Left hindlimb (tissue), 1 donor: Measurements from ENCODE around the gene GPR32.
"Not testable (repeated sequence)": the region's sequence is repeated elsewhere in the genome, so short reads cannot be mapped to it uniquely, and the experiment has no call there.

Source experiments
- DNase-seq: peaks from one replicate; pipeline ENCODE4 v3.0.0-alpha.2; 2018

GPR32 gene

GRCh38 chr19:50750010-50750409 lies 20.3 kb upstream of the GPR32 start:
- no peak for DNase-seq

DNA sequence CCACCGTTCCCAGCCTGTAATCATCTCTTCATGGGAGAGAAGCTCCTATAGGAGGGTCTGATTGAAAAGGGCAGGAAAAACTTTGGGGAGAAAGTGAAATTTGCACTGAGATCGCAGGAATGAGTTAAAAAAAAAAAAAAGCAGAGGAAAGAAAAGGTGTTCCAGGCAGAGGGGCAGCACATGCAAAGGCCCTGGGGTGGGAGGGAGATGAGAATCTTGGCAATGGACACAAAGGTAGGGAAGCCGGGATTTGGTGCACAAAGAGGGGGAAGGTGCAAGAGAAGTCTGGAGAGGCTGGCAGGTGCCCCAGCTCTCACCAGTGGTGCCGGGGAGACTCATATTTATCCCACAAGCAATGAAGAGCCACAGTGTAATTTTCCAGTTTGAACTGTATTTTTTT lies 16.4 kb upstream of the GPR32 start:
- DNase-seq = no peak

- DNase-seq = not testable (repeated sequence)
Observed at GRCh38 chr19:50756244-50756643, 14.0 kb upstream of the GPR32 start.

GRCh38 chr19:50757624-50758023 lies 12.6 kb upstream of the GPR32 start:
- not testable (repeated sequence) for DNase-seq

DNA sequence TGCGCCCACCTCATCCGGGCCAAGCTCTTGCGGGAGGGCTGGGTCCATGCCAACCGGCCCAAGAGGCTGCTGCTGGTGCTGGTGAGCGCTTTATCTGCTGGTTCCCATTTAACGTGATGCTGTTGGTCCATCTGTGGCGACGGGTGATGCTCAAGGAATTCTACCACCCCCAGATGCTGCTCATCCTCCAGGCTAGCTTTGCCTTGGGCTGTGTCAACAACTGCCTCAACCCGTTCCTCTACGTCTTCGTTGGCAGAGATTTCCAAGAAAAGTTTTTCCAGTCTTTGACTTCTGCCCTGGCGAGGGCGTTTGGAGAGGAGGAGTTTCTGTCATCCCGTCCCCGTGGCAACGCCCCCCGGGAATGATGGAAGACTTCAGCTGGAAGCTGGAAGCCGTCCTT lies 11.2 kb upstream of the GPR32 start:
- not testable (repeated sequence) for DNase-seq

DNA sequence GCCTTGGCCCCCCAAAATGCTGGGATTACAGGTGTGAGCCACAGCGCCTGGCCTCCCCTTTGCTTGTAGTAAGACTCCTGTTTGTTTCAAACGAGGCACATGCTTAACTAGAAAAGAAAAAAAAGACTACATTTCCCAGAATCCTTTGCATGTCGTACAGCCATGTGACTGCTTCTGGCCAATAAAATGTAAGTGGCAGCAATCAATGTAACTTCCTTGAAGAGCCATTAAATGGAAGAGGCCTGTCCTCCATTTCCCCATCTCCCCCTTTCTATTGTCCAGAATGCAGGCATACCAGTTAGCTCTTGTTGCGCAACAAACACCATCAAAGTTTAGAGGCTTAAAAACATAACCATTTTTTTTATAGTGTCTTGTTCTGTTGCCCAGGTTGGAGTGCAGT lies 10.4 kb upstream of the GPR32 start:
- no peak for DNase-seq

GRCh38 chr19:50761501-50761900 lies 8.8 kb upstream of the GPR32 start:
- not testable (repeated sequence) for DNase-seq

DNA sequence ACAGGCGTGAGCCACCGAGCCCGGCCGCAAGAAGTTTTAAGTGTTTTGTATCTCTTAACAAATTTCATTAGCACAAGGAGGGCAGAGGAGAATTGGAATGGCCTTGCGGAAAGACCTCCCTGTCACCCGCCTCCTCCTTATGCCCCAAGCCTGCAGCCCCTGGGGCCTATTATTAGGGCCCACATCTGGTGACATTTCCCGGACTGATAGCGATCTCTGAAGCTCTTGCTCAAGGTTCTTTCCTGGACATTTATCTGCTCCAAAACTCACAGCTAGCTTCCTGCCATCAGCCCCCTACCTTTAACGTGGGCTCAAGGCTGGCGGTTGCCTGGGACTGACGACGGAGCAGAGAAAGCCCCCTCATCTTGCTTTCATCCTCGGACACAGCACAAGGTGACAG lies 6.7 kb upstream of the GPR32 start:
- DNase-seq = not testable (repeated sequence)

DNA sequence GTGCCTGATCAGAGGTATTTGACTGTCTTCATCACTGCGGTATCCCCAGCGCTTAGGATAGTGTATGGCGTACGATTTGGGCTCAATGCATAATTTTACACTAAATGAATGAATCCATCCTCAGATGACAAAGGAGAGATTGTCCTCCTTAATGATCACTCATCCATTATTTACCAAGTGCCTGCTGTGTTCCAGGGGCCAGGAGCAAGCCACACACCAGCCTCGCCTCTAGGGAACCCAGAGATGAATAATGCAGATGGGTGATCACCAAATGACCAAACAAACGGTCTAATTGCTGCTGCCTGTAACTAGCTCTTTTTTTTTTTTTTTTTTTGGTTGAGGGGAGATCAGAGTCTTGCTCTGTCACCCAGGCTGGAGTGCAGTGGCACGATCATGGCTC lies 5.9 kb upstream of the GPR32 start:
- no peak for DNase-seq

DNA sequence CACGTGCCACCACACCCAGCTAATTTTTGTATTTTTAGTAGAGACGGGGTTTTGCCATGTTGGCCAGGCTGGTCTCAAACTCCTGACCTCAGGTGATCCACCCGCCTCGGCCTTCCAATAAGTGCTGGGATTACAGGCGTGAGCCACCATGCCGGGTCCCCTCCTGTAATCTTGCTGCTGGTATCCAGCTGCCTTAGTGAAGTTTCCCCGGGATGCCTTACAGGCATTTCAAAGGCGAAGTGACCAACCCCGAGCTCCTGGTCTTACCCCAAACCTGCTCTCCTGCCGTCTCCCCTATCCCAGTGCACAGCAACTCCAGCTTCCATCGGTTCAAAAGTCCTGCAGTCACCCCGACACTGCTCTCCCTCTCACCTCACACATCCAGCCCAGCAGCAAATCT lies 3.5 kb upstream of the GPR32 start:
- not testable (repeated sequence) for DNase-seq

DNA sequence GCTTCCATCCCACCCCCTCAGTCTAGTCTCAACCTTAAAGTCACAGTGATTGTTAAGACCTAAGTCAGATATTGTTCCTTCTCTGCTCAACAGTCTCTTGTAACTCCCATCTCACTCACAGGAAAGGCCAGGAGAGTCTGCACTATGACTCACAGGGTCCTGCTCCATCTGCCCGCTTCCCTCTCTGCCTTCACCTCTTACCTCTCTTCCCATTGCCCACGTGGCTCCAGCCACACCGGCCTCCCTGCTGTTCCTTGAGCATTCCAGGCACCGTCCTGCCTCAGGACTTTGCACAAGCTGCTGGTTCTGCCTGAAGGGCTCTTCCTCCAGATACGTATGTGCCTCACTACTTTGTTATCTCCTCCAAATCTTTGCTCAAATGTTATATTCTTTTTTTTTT lies 3.0 kb upstream of the GPR32 start:
- DNase-seq = not testable (repeated sequence)

- DNase-seq = no peak
Observed at GRCh38 chr19:50768277-50768676, 2.0 kb upstream of the GPR32 start.

DNA sequence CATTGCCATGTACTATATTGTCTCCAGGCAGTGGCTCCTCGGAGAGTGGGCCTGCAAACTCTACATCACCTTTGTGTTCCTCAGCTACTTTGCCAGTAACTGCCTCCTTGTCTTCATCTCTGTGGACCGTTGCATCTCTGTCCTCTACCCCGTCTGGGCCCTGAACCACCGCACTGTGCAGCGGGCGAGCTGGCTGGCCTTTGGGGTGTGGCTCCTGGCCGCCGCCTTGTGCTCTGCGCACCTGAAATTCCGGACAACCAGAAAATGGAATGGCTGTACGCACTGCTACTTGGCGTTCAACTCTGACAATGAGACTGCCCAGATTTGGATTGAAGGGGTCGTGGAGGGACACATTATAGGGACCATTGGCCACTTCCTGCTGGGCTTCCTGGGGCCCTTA lies 624 bp downstream of the GPR32 start:
- no peak for DNase-seq

- DNase-seq = no peak
Observed at GRCh38 chr19:50772476-50772875, 2.2 kb downstream of the GPR32 start.

GRCh38 chr19:50772912-50773311 lies 2.6 kb downstream of the GPR32 start:
- not testable (repeated sequence) for DNase-seq

GRCh38 chr19:50773454-50773853 lies 3.2 kb downstream of the GPR32 start:
- not testable (repeated sequence) for DNase-seq

DNA sequence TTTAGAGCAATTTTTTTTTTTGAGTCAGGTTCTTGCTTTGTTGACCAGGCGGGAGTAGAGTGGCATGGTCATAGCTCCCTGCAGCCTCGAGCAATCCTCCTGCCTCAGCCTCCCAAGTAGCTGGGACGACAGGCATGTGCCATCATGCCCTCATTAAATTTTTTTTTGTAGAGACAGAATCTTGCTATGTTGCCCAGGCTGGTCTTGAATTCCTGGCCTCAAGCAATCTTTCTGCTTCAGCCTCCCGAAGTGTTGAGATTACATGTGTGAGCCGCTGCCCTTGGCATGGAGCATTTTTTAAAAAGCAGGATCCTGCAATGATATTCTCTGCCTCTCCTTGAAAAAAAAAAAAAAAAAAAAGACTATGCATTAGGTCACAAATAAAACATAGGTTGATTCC lies 5.9 kb downstream of the GPR32 start:
- DNase-seq = no peak

GRCh38 chr19:50777261-50777660 lies 7.0 kb downstream of the GPR32 start:
- no peak for DNase-seq

DNA sequence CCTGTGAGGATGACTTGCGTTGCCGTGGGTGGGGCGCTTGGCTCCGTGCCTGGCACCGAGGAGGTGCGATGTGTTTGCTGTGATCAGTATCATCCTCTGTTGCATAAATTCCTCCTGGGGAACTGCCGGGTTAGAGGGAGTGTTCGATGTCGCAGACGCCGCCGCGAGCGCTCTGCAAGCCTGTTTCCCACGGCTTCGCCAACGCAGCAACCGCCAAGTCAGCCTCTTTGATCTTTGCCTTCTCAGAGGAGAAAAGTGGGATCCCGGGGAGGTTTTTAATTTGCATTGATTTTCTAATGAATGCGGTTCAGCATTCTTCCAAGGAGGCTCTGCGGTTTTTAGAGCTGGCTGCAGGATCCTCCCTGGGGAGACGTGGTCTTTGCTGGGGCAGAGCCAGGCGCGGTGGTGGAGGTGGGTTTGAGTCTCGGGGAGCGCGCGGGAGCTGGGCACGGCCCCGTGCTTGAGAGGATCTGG lies 7.6 kb downstream of the GPR32 start:
- DNase-seq = no peak

DNA sequence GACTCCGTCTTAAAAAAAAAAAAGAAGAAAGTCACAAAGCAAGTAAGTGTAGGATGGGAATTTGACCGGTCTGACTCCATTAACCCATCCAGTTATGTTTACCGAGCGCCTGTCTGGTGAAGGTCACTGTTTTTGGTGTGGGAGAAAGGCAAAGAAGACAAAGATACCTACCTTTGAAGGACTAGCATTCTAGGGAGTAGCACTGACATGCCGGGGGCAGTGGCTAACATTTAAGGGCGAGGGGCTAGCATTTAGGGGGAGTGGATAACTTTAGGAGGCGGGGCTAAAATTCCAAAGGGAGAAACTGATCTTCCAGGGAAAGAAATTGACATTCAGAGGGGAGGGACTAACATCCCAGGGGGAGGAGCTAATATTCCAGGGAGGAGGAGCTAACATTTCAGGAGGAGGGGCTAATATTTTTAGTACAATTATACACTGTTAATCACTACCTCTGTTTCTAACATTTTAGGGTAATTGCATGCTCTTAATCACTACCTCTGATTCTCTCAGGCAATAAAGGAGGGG lies 8.7 kb downstream of the GPR32 start:
- DNase-seq = no peak

DNA sequence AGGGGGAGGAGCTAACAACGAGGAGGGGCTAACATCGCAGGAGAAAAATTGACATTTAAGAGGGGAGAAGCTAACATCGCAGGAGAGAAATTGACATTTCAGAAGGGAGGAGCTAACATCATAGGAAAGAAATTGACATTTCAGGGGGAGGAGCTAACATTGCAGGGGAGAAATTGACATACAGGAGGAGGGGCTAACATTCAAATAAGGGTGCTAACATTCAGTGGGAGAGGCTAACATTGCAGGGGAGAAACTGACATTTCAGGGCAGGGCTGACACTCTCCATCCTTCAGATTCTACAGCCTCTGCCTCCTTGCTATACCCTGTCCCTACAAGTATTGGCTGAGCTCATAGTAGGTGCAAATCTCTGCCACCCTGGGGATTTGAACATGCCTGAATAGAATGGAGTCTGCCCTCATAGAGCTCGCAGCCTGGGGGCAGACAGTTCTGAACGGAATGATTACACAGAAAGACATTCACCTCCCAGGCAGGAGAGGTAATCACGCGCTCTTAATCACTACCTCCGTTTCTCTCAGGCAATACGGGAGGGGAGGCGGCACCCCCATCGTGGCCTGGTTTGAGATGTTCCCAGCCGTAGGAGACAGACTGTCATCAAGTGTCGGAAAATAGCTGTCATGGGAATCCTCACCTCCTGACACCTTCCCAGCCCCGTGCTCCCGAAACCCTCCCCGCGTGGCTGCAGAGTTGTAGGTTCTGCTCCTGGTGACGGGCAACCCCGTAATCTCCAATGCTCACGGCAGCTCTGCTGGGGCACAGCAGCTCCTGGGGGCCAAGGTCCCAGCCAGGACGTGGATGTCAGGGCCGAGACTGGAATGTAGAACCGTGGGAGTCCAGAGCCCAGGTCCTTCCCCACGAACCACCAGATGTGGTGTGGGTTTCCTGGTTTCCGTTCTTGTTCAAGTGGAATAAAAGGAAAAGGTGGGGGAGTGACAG lies 9.5 kb downstream of the GPR32 start:
- no peak for DNase-seq

GRCh38 chr19:50780753-50781435 lies 10.6 kb downstream of the GPR32 start:
- DNase-seq = no peak

DNA sequence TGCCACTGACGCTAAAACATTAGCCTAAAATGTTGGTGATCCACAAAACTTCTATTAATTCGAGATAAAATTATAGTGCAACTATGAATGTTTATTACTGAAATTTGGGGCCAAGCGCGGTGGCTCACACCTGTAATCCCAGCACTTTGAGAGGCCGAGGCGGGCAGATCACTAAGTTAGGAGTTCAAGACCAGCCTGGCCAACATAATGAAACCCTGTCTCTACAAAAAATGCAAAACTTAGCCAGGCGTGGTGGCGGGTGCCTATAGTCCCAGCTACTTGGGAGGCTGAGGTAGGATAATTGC lies 13.5 kb downstream of the GPR32 start:
- DNase-seq = not testable (repeated sequence)

DNA sequence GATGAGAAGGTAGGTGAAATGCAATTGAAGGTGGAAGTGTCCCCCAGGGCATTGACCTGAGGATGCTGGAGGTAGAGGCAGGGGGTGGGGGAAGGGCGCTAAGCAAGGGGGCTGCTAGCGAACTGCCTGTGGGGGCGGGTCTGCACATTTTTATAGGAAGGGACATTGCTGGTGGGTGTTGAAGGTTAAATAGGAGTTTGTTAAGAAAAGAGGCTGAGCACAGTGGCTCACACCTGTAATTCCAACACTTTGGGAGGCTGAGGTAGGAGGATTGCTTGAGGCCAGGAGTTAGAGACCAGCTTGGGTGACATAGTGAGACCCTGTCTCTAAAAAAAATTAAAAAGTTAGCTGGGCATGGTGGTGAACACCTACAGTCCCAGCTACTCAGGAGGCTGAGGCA lies 14.4 kb downstream of the GPR32 start:
- no peak for DNase-seq
